ENCODE measurements around the gene PSMD11.

- TF ChIP-seq CTCF (IDR thresholded peaks at IDR 0.05) (no peak), POLR2A (IDR thresholded peaks at IDR 0.05) (no peak)
Measured at GRCh38 chr17:32527146-32527545, 82.8 kb downstream of the PSMD11 start.
